Activated CD8-positive, alpha-beta T cell treated with anti-CD3 and anti-CD28 coated beads for 36 hours (primary cell): ENCODE measurements around the gene THRA. TPM values are rescaled to one million over a fixed set of nuclear protein-coding genes. Genes with fewer than 3 reads are reported as not detected.

ENCODE experiments used
- ATAC-seq: fragments of 200-7000 bp; cut with Tn5 transposase; one replicate; pipeline ENCODE4 v1.10.0; 2021; ENCODE audit warnings: mild to moderate bottlenecking, moderate library complexity
- CTCF ChIA-PET: fragments of 350-600 bp; sonication (Branson Sonifier 250); formaldehyde crosslinking; loops from one replicate; lab custom pipeline; 2021; ENCODE audit warnings: antibody characterized with exemption; lab: Charles Lee
- POLR2A ChIA-PET: fragments of 350-600 bp; sonication (Branson Sonifier 250); formaldehyde crosslinking; loops from one replicate; lab custom pipeline; 2021; ENCODE audit warnings: antibody characterized with exemption; lab: Charles Lee
- DNase-seq: peaks from one replicate; pipeline ENCODE4 v3.0.0-alpha.2; 2020
- H3K27ac Mint-ChIP-seq: one replicate; pipeline ENCODE4 v1.8.0; 2021; ENCODE audit warnings: mild to moderate bottlenecking, mixed read lengths
- H3K27me3 Mint-ChIP-seq: one replicate; pipeline ENCODE4 v1.8.0; 2021; ENCODE audit warnings: mixed read lengths
- H3K36me3 Mint-ChIP-seq: one replicate; pipeline ENCODE4 v1.8.0; 2021; ENCODE audit warnings: low read depth, mixed read lengths
- H3K4me1 Mint-ChIP-seq: one replicate; pipeline ENCODE4 v1.8.0; 2021; ENCODE audit warnings: low read depth, mixed read lengths
- H3K4me3 Mint-ChIP-seq: one replicate; pipeline ENCODE4 v1.8.0; 2021; ENCODE audit warnings: mild to moderate bottlenecking, moderate library complexity, mixed read lengths
- H3K9me3 Mint-ChIP-seq: one replicate; pipeline ENCODE4 v1.8.0; 2021; ENCODE audit warnings: mixed read lengths
- CTCF ChIP-seq: fragments of 200-600 bp; IDR thresholded peaks from one replicate; pipeline ENCODE4 v1.8.0; 2022; ENCODE audit warnings: antibody characterized with exemption, mild to moderate bottlenecking
- intact Hi-C: fragments of 100-400 bp; cut with micrococcal nuclease; formaldehyde crosslinking; loops from one replicate; pipeline ENCODE4 v1.10.0; 2022
- total RNA-seq, 2 experiments: library from RNA; stranded (reverse); gene quantifications; one replicate each; pipeline ENCODE4 v1.2.3, GENCODE V29; 2021

Gene THRA
- total RNA-seq, 2 experiments from 2014 or later: 11.1 to 13.8 TPM

DNA sequence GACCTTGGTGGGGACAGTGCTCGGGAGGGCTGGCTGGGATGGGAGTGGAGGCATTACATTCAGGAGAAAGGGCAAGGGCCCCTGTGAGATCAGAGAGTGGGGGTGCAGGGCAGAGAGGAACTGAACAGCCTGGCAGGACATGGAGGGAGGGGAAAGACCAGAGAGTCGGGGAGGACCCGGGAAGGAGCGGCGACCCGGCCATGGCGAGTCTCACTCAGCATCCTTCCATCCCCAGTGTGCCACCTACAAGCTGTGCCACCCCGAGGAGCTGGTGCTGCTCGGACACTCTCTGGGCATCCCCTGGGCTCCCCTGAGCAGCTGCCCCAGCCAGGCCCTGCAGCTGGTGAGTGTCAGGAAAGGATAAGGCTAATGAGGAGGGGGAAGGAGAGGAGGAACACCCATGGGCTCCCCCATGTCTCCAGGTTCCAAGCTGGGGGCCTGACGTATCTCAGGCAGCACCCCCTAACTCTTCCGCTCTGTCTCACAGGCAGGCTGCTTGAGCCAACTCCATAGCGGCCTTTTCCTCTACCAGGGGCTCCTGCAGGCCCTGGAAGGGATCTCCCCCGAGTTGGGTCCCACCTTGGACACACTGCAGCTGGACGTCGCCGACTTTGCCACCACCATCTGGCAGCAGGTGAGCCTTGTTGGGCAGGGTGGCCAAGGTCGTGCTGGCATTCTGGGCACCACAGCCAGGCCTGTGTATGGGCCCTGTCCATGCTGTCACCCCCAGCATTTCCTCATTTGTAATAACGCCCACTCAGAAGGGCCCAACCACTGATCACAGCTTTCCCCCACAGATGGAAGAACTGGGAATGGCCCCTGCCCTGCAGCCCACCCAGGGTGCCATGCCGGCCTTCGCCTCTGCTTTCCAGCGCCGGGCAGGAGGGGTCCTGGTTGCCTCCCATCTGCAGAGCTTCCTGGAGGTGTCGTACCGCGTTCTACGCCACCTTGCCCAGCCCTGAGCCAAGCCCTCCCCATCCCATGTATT is 46.5 kb upstream of the THRA start:
- DNase-seq (no peak), ATAC-seq (no peak)
- intact Hi-C loops: no loop called here
- peaks cover 5% of the 10 kb centered on the region for H3K36me3 Mint-ChIP-seq
- no peaks in the 10 kb centered on the region for H3K9me3 Mint-ChIP-seq
- TF ChIP-seq CTCF: no peak
- H3K27ac Mint-ChIP-seq: no peak overlapping the region
- H3K4me3 Mint-ChIP-seq: no peak overlapping the region
- H3K27me3 Mint-ChIP-seq: peaks cover 2% of the 10 kb centered on the region
- ChIA-PET CTCF (interaction anchor here (0.8 to 6.9 kb wide), 12 partner anchors 10 to 322 kb away, joined by 3 to 79 read pairs (median 6); no protein-coding TSS in a partner anchor), POLR2A (interaction anchor here (3.0 kb wide), 1 partner anchor 10 kb away, joined by 15 read pairs; no protein-coding TSS in a partner anchor)
- no peaks in the 10 kb centered on the region for H3K4me1 Mint-ChIP-seq

DNA sequence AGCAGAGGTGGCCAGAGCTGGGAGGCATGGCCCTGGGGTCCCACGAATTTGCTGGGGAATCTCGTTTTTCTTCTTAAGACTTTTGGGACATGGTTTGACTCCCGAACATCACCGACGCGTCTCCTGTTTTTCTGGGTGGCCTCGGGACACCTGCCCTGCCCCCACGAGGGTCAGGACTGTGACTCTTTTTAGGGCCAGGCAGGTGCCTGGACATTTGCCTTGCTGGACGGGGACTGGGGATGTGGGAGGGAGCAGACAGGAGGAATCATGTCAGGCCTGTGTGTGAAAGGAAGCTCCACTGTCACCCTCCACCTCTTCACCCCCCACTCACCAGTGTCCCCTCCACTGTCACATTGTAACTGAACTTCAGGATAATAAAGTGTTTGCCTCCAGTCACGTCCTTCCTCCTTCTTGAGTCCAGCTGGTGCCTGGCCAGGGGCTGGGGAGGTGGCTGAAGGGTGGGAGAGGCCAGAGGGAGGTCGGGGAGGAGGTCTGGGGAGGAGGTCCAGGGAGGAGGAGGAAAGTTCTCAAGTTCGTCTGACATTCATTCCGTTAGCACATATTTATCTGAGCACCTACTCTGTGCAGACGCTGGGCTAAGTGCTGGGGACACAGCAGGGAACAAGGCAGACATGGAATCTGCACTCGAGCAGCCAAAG is 45.2 kb upstream of the THRA start:
- POLR2A ChIA-PET: interaction anchor here (3.0 kb wide), 1 partner anchor 8 kb away, joined by 15 read pairs; no protein-coding TSS in a partner anchor
- CTCF ChIA-PET: interaction anchor here (1.1 to 6.9 kb wide), 5 partner anchors 8 to 96 kb away, joined by 3 to 79 read pairs (median 5); no protein-coding TSS in a partner anchor

GRCh38 chr17:40018211-40019121 is 44.3 kb upstream of the THRA start:
- ChIA-PET POLR2A (no interaction called here), CTCF (interaction anchor here (0.6 to 6.9 kb wide), 4 partner anchors 8 to 95 kb away, joined by 3 to 79 read pairs (median 5); no protein-coding TSS in a partner anchor)
- no peaks in the 10 kb centered on the region for H3K9me3 Mint-ChIP-seq
- DNase-seq: no peak
- no peak overlapping the region for H3K4me3 Mint-ChIP-seq
- H3K27me3 Mint-ChIP-seq: no peaks in the 10 kb centered on the region
- no peak for TF ChIP-seq CTCF
- no peak overlapping the region for H3K27ac Mint-ChIP-seq
- intact Hi-C loops: no loop called here
- ATAC-seq: no peak
- H3K36me3 Mint-ChIP-seq: peaks cover 7% of the 10 kb centered on the region
- H3K4me1 Mint-ChIP-seq: no peaks in the 10 kb centered on the region

More for the DNA sequence above, 45.2 kb upstream of the THRA start:
- TF ChIP-seq CTCF: no peak
- Mint-ChIP-seq H3K4me1 (no peaks in the 10 kb centered on the region), H3K9me3 (no peaks in the 10 kb centered on the region), H3K27ac (no peak overlapping the region), H3K36me3 (peaks cover 7% of the 10 kb centered on the region), H3K27me3 (no peaks in the 10 kb centered on the region), H3K4me3 (no peak overlapping the region)
- DNase-seq (no peak), ATAC-seq (no peak)
- intact Hi-C loops: no loop called here

- ATAC-seq: no peak
Measured at GRCh38 chr17:40019140-40019991, 43.4 kb upstream of the THRA start.

More at GRCh38 chr17:40019140-40019991, 43.4 kb upstream of the THRA start:
- H3K27ac Mint-ChIP-seq: no peak overlapping the region
- no peak for TF ChIP-seq CTCF
- ChIA-PET POLR2A (no interaction called here), CTCF (interaction anchor here (1.6 kb wide), 1 partner anchor 10 kb away, joined by 5 read pairs; no protein-coding TSS in a partner anchor)
- intact Hi-C loops: no loop called here
- no peak overlapping the region for H3K4me3 Mint-ChIP-seq
- peaks cover 11% of the 10 kb centered on the region for H3K36me3 Mint-ChIP-seq
- no peaks in the 10 kb centered on the region for H3K27me3 Mint-ChIP-seq
- DNase-seq: no peak
- H3K9me3 Mint-ChIP-seq: no peaks in the 10 kb centered on the region
- no peaks in the 10 kb centered on the region for H3K4me1 Mint-ChIP-seq
